Glomerular endothelial cell (primary cell): ENCODE data around the gene TMEM174. TPM values are rescaled to one million over a fixed set of nuclear protein-coding genes. Genes with fewer than 3 reads are reported as not detected.
"Not testable (repeated sequence)": the region's sequence is repeated elsewhere in the genome, so short reads cannot be mapped to it uniquely, and the experiment has no call there.

Experiments used
- DNase-seq: peaks from one replicate; pipeline ENCODE4 v3.0.0-alpha.2; 2011; ENCODE audit warnings: low read depth, low spot score; ENCODE audit errors: extremely low read depth
- total RNA-seq: library from RNA; depleted of rRNA; stranded (reverse); fragments of >200 nt; gene quantifications from 2 replicates; pipeline ENCODE4 v1.2.3, GENCODE V29; 2015

Gene TMEM174
- total RNA-seq, 1 donor from 2014 or later = not detected

GRCh38 chr5:73218552-73219171, 45.7 kb downstream of the TMEM174 start:
- DNase-seq = no peak

GRCh38 chr5:73219336-73219735, 46.3 kb downstream of the TMEM174 start:
- DNase-seq = not testable (repeated sequence)

- no peak for DNase-seq
Measured at GRCh38 chr5:73221161-73221560, 48.2 kb downstream of the TMEM174 start.

- no peak for DNase-seq
Measured at GRCh38 chr5:73221726-73222125, 48.7 kb downstream of the TMEM174 start.

GRCh38 chr5:73222173-73222572, 49.2 kb downstream of the TMEM174 start:
- no peak for DNase-seq

Other genes starting within 250 kb of the TMEM174 start
- 16.7 and 19.6 TPM in 2 replicates for gene FCHO2, start 217.2 kb upstream of the TMEM174 start, total RNA-seq
- gene TMEM171, start 52.6 kb upstream of the TMEM174 start, total RNA-seq = 1.7 and 2.3 TPM in 2 replicates